HG02840 (cell line): Measurements from ENCODE around the gene COL5A1.
"Not testable (repeated sequence)": the region's sequence is repeated elsewhere in the genome, so short reads cannot be mapped to it uniquely, and the experiment has no call there.

ENCODE experiments used
- ATAC-seq: cut with Tn5 transposase; IDR thresholded peaks from one replicate; pipeline ENCODE4 v1.9.1; 2021; ENCODE audit warnings: mild to moderate bottlenecking, moderate library complexity, moderate number of reproducible peaks; ENCODE audit not compliant: unreplicated experiment, low FRiP score

COL5A1 gene

GRCh38 chr9:134653259-134654009 is 11.8 kb downstream of the COL5A1 start:
- ATAC-seq: no peak

GRCh38 chr9:134655101-134655500 is 13.5 kb downstream of the COL5A1 start:
- ATAC-seq: no peak

- no peak for ATAC-seq
Observed at GRCh38 chr9:134655586-134656333, 14.2 kb downstream of the COL5A1 start.

GRCh38 chr9:134656334-134657006 is 14.9 kb downstream of the COL5A1 start:
- no peak for ATAC-seq

- ATAC-seq: no peak
Observed at GRCh38 chr9:134657666-134658377, 16.2 kb downstream of the COL5A1 start.

GRCh38 chr9:134658378-134658955 is 16.9 kb downstream of the COL5A1 start:
- no peak for ATAC-seq

- no peak for ATAC-seq
Observed at GRCh38 chr9:134659688-134660131, 18.1 kb downstream of the COL5A1 start.

- ATAC-seq: no peak
Observed at GRCh38 chr9:134660407-134660806, 18.8 kb downstream of the COL5A1 start.

GRCh38 chr9:134661299-134661698 is 19.7 kb downstream of the COL5A1 start:
- no peak for ATAC-seq

GRCh38 chr9:134661791-134662142 is 20.2 kb downstream of the COL5A1 start:
- ATAC-seq: no peak

- no peak for ATAC-seq
Observed at GRCh38 chr9:134662143-134662876, 20.7 kb downstream of the COL5A1 start.

GRCh38 chr9:134663084-134663483 is 21.5 kb downstream of the COL5A1 start:
- ATAC-seq: no peak

- no peak for ATAC-seq
Observed at GRCh38 chr9:134663753-134664415, 22.3 kb downstream of the COL5A1 start.

- no peak for ATAC-seq
Observed at GRCh38 chr9:134664446-134664845, 22.8 kb downstream of the COL5A1 start.

GRCh38 chr9:134666208-134666607 is 24.6 kb downstream of the COL5A1 start:
- no peak for ATAC-seq

- no peak for ATAC-seq
Observed at GRCh38 chr9:134666831-134667230, 25.2 kb downstream of the COL5A1 start.

GRCh38 chr9:134668977-134669376 is 27.4 kb downstream of the COL5A1 start:
- not testable (repeated sequence) for ATAC-seq

- no peak for ATAC-seq
Observed at GRCh38 chr9:134669399-134669955, 27.9 kb downstream of the COL5A1 start.

GRCh38 chr9:134670042-134670525 is 28.5 kb downstream of the COL5A1 start:
- no peak for ATAC-seq
